K562 (cell line): ENCODE measurements around the gene SMC3. TPM values are rescaled to one million over a fixed set of nuclear protein-coding genes. Genes with fewer than 3 reads are reported as not detected.
A peak's percentile ranks its signal among the peaks of the same experiment; 100 is the strongest.

Experiments used
- ATAC-seq: fragments of 200-7000 bp; cut with Tn5 transposase; 3 replicates; pipeline ENCODE4 v1.9.1; 2020; ENCODE audit warnings: moderate library complexity
- BruUV-seq: library from RNA; stranded (reverse); fragments of 400-500 nt; replicated peaks from 2 replicates; lab custom pipeline; 2021; lab: Mats Ljungman, UMichigan
- CTCF ChIA-PET: fragments of 300-600 bp; formaldehyde crosslinking; extraction: SDS; loops from one replicate; lab custom pipeline; 2021; ENCODE audit warnings: low intra/inter-chr PET ratio; lab: Yijun Ruan, JAX
- POLR2A ChIA-PET: fragments of 300-600, 350-650 bp; sonication (Branson Sonifier 250); formaldehyde crosslinking; extraction: SDS; loops from one replicate; lab custom pipeline; 2021; ENCODE audit warnings: antibody characterized with exemption, inconsistent platforms; lab: Yijun Ruan, JAX
- DNase-seq, 4 experiments: peaks; one replicate each; pipeline versions ENCODE4 v3.0.0 to v3.0.0-alpha.2; 2011 to 2018; ENCODE audit warnings: low spot score in 3 of 4, mixed read lengths in 3 of 4; ENCODE audit errors: extremely low read depth in 1 of 4
- FAIRE-seq: peaks from 2 replicates; lab custom pipeline; 2011; peaks lifted over from hg19 to GRCh38; lab: Jason Lieb, UNC
- H2AFZ ChIP-seq: 2 replicates; pipeline ENCODE4 v1.6.0; 2011; ENCODE audit warnings: low read depth, low read length, control low read depth, inconsistent platforms
- H3K27ac ChIP-seq: fragments of 200-600 bp; 3 replicates; pipeline ENCODE4 v1.8.0; 2011; ENCODE audit warnings: low read depth, mild to moderate bottlenecking, control low read depth, inconsistent platforms, low read length, moderate library complexity, mixed read lengths; ENCODE audit errors: extremely low read depth
- H3K27me3 ChIP-seq, 2 experiments: fragments of 300-600 bp in 1 of 2; 2 replicates in 1 of 2; 3 replicates in 1 of 2; pipeline versions ENCODE4 v1.6.0 to v1.8.0; 2011; ENCODE audit warnings: inconsistent platforms in 2 of 2, low read length in 2 of 2, mild to moderate bottlenecking in 1 of 2, mixed read lengths in 1 of 2, moderate library complexity in 1 of 2; ENCODE audit not compliant: control insufficient read depth in 2 of 2, insufficient read depth in 2 of 2
- H3K36me3 ChIP-seq: fragments of 300-600 bp; 3 replicates; pipeline ENCODE4 v1.8.0; 2011; ENCODE audit warnings: mild to moderate bottlenecking, low read length, inconsistent platforms; ENCODE audit not compliant: control insufficient read depth, insufficient read depth
- H3K4me1 ChIP-seq, 2 experiments: fragments of 200-600 bp in 1 of 2; replicated peaks in 1 of 2; 2 replicates in 1 of 2; 3 replicates in 1 of 2; pipeline versions ENCODE4 v1.5.1 to v1.8.0; 2011; ENCODE audit warnings: inconsistent platforms in 2 of 2, low read length in 2 of 2, mild to moderate bottlenecking in 1 of 2, mixed read lengths in 1 of 2, moderate library complexity in 1 of 2; ENCODE audit not compliant: control insufficient read depth in 2 of 2, insufficient read depth in 2 of 2
- H3K4me2 ChIP-seq: 2 replicates; pipeline ENCODE4 v1.6.1; 2011; ENCODE audit warnings: low read length, control low read depth, inconsistent platforms, mixed read lengths; ENCODE audit not compliant: insufficient read depth
- H3K4me3 ChIP-seq: fragments of 200-600 bp; sonication (generic), shearing (Covaris generic); 2 replicates; pipeline ENCODE4 v1.5.1; 2016; ENCODE audit warnings: control low read depth, inconsistent platforms
- H3K79me2 ChIP-seq: fragments of 200-600 bp; 3 replicates; pipeline ENCODE4 v1.8.0; 2011; ENCODE audit warnings: low read length, inconsistent platforms; ENCODE audit not compliant: control insufficient read depth, insufficient read depth
- H3K9ac ChIP-seq, 2 experiments: 2 replicates each; pipeline versions ENCODE4 v1.6.0 to v1.6.1; 2011; ENCODE audit warnings: low read depth in 2 of 2, low read length in 2 of 2, control low read depth in 1 of 2, inconsistent platforms in 1 of 2, mild to moderate bottlenecking in 1 of 2, mixed read lengths in 1 of 2; ENCODE audit not compliant: insufficient read depth in 1 of 2
- H3K9me1 ChIP-seq: one replicate; pipeline ENCODE4 v1.6.0; 2011; ENCODE audit warnings: inconsistent platforms, mild to moderate bottlenecking, low read length, moderate library complexity; ENCODE audit not compliant: control insufficient read depth, insufficient read depth
- H3K9me3 ChIP-seq: replicated peaks from 2 replicates; pipeline ENCODE4 v1.5.1; 2011; ENCODE audit warnings: low read depth, low read length, inconsistent platforms; ENCODE audit not compliant: control insufficient read depth, insufficient read depth
- H4K20me1 ChIP-seq: replicated peaks from 2 replicates; pipeline ENCODE4 v1.6.1; 2011; ENCODE audit warnings: low read length, inconsistent platforms, mixed read lengths; ENCODE audit not compliant: control insufficient read depth, insufficient read depth
- ARID2 ChIP-seq: fragments of 450-650 bp; IDR thresholded peaks from 2 replicates; pipeline ENCODE4 v1.6.1; 2017; ENCODE audit warnings: antibody characterized with exemption, mild to moderate bottlenecking
- CC2D1A ChIP-seq: fragments of 450-650 bp; IDR thresholded peaks from 2 replicates; pipeline ENCODE4 v1.6.1; 2017; ENCODE audit warnings: mild to moderate bottlenecking
- JUND ChIP-seq, 2 experiments: IDR thresholded peaks; 2 replicates in 1 of 2; 3 replicates in 1 of 2; pipeline ENCODE4 v1.6.1; 2011; ENCODE audit warnings: borderline replicate concordance in 2 of 2, low read depth in 2 of 2, low read length in 2 of 2, improper control_type of control experiment in 1 of 2, missing biosample characterization in 1 of 2, missing genetic modification characterization in 1 of 2, missing genetic modification reagents in 1 of 2
- MAZ ChIP-seq, 2 experiments: fragments of 450-650 bp in 1 of 2; sonication (generic) in 1 of 2; formaldehyde crosslinking; IDR thresholded peaks in 1 of 2; conservative IDR thresholded peaks in 1 of 2; 2 replicates each; pipeline versions ENCODE4 v1.4.0 to v1.5.0; 2020; ENCODE audit warnings: mild to moderate bottlenecking in 1 of 2, missing genetic modification reagents in 1 of 2
- MTA3 ChIP-seq: fragments of 450-650 bp; formaldehyde crosslinking; IDR thresholded peaks from 2 replicates; pipeline ENCODE4 v1.6.1; 2017; ENCODE audit warnings: mild to moderate bottlenecking, borderline replicate concordance
- PTRF ChIP-seq: fragments of 450-650 bp; IDR thresholded peaks from 2 replicates; pipeline ENCODE4 v1.6.1; 2016; ENCODE audit warnings: mild to moderate bottlenecking, missing genetic modification characterization, missing compliant biosample characterization
- RCOR1 ChIP-seq, 2 experiments: IDR thresholded peaks; 2 replicates each; pipeline ENCODE4 v1.6.1; 2012; ENCODE audit warnings: low read depth in 2 of 2, low read length in 2 of 2, borderline replicate concordance in 1 of 2, improper control_type of control experiment in 1 of 2
- SREBF2 ChIP-seq: sonication (generic); formaldehyde crosslinking; IDR thresholded peaks from 2 replicates; pipeline ENCODE4 v1.4.0; 2020; ENCODE audit warnings: mild to moderate bottlenecking, missing genetic modification reagents
- ZNF133 ChIP-seq: fragments of 250-450 bp; sonication (Bioruptor Pico); IDR thresholded peaks from 2 replicates; pipeline ENCODE4 v1.4.0; 2020; ENCODE audit warnings: mild to moderate bottlenecking
- ZNF696 ChIP-seq: fragments of 250-450 bp; sonication (Bioruptor Pico); conservative IDR thresholded peaks from 2 replicates; pipeline ENCODE4 v1.4.0; 2020; ENCODE audit warnings: mild to moderate bottlenecking, moderate library complexity
- WGBS: fragments of 100-300 bp; shearing (Covaris generic); methylation state at CpG from one replicate; pipeline ENCODE4 v1.1.6; 2016; ENCODE audit warnings: low coverage, mixed read lengths; ENCODE audit not compliant: insufficient coverage; ENCODE audit errors: missing lambda C conversion rate; 5-methylcytosine and 5-hydroxymethylcytosine counted together
- in situ Hi-C: fragments of 300-500 bp; cut with MboI; formaldehyde crosslinking; loops from 4 replicates; pipeline ENCODE4 v1.15.0; 2018; ENCODE audit warnings: inconsistent platforms, mixed read lengths
- intact Hi-C: fragments of 100-400 bp; cut with micrococcal nuclease; formaldehyde crosslinking; loops from 2 replicates; pipeline ENCODE4 v1.14.2; 2022
- polyA plus RNA-seq, 8 experiments: library from polyadenylated mRNA; depleted of rRNA in 4 of 8; stranded (reverse) in 5 of 8; unstranded in 3 of 8; fragments of >200 nt; fragmentation: Nextera tagmentation in 2 of 8; fragmentation: Illumina TruSeq in 1 of 8; extraction: Ambion mirVana in 2 of 8; extraction: Trizol in 1 of 8; gene quantifications; 2 replicates each; pipeline versions ENCODE4 v1.2.1 to v1.2.3, GENCODE V29; 2011 to 2014; ENCODE audit warnings: inconsistent platforms in 1 of 8, missing spikeins in 1 of 8
- total RNA-seq, 7 experiments: library from RNA; depleted of rRNA in 6 of 7; stranded (reverse); fragments of >200 nt in 6 of 7; fragmentation: Illumina TruSeq in 2 of 7; extraction: Trizol in 2 of 7; gene quantifications; 2 replicates each; pipeline versions ENCODE4 v1.2.1 to v1.2.3, GENCODE V29; 2011 to 2021; ENCODE audit warnings: low replicate concordance in 1 of 7
- TF ChIP-seq, protein P1 (sequence below), 2 experiments: fragments of 450-650 bp in 1 of 2; sonication (generic) in 1 of 2; formaldehyde crosslinking in 1 of 2; IDR thresholded peaks in 1 of 2; conservative IDR thresholded peaks in 1 of 2; 2 replicates each; pipeline versions ENCODE4 v1.6.1 to v1.8.1; 2016 to 2023; ENCODE audit warnings: mild to moderate bottlenecking in 2 of 2, moderate library complexity in 2 of 2, inconsistent platforms in 1 of 2, missing genetic modification reagents in 1 of 2
- TF ChIP-seq, protein P2 (sequence below): fragments of 450-650 bp; formaldehyde crosslinking; IDR thresholded peaks from 2 replicates; pipeline ENCODE4 v1.4.0; 2020; ENCODE audit warnings: mild to moderate bottlenecking, moderate library complexity
- TF ChIP-seq, protein P3 (sequence below): sonication (generic); IDR thresholded peaks from 2 replicates; pipeline ENCODE4 v1.6.1; 2016
- TF ChIP-seq, protein P4 (sequence below): sonication (generic); formaldehyde crosslinking; IDR thresholded peaks from 2 replicates; pipeline ENCODE4 v1.8.0; 2022; ENCODE audit warnings: mild to moderate bottlenecking, low read depth, missing genetic modification reagents

The SMC3 gene
- total and polyA plus RNA-seq, 9 of the 15 experiments (the other 6 are each of a cell fraction or from before 2014, with no cell fraction given) = 21.3 to 62.6 (median 39.3) TPM

DNA sequence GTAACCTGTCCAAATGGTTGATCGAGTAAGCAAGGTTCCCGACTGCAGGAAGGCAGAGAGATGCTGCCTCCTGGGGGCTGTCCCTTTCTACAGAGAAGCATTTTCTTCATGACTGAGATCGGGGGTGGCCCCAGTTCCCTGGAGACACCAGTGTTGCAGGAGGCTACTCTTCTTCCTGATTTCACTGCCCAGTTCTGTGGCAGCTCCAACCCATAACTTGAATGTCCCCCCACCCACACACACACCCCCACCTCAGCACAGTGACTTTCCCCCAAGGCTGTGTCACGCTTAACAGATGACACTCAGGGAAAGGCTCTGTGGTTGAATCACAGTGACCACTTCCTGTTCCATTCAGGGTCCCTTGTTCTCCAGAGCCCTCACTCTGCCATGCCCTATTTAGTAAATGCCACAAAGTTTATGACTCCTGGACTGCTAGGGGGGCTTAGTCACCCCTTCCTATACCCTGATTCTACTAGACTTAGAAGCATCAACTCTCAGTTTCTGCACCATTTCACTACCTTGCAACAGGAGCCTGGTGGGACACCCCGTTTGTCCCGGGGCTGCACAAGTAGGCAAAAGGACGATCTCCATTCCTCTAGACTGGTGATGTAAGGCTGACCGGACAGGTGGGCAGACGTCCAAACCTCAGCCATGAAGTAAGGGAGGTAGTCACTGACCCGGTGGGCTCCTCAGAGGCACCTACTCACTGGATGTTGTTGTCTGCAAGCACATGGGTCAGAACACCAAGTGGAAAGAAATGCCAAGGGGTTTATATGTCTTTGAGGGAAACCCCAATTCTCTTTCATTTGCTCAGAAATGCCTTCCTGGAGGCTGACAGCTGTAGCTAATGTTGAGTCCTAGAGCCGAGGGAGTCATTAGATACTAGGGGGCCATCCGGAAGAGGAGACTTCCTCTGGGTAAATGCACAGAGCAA lies 31.3 kb upstream of the SMC3 start:
- Histone ChIP-seq H3K79me2 (no peaks in the 10 kb centered on the region), H3K9me3 (no peaks in the 10 kb centered on the region), H3K9ac (no peak overlapping the region), H3K27ac (no peak overlapping the region), H3K36me3 (no peaks in the 10 kb centered on the region), H4K20me1 (no peaks in the 10 kb centered on the region), H3K4me1 (peaks cover 0 to 4% of the 10 kb centered on the region in 2 experiments; a peak in 2 of 5 replicates), H3K27me3 (no peaks in the 10 kb centered on the region), H3K9me1 (no peaks in the 10 kb centered on the region), H2AFZ (peak overlapping the region; percentile 59), H3K4me2 (no peak overlapping the region), H3K4me3 (no peak overlapping the region)
- in situ Hi-C loops = loop anchor here (25.0 kb wide), 1 partner anchor 399 kb away; no protein-coding TSS in a partner anchor
- intact Hi-C loops = loop anchor here (1.0 to 5.0 kb wide), 3 partner anchors 34 to 225 kb away; no protein-coding TSS in a partner anchor
- DNase-seq = peak in 2 of 4 experiments; percentile 28 to 54
- ChIA-PET CTCF (interaction anchor here (0.8 to 1.8 kb wide), 5 partner anchors 148 to 230 kb away, joined by 3 to 13 read pairs (median 4); no protein-coding TSS in a partner anchor), POLR2A (no interaction called here)
- 7% methylated on average over 10 of the region's 12 CpGs for WGBS
- no TSS peak for BruUV-seq
- FAIRE-seq = peak; percentile 76
- peak; percentile 92 for ATAC-seq
- no peak for TF ChIP-seq ZNF696 (CRISPR knock-in tag)
- no peak for TF ChIP-seq RCOR1 (IDR thresholded peaks at IDR 0.05; ENCODE audit: borderline replicate concordance in 1 of 2, low read depth in 2 of 2, low read length in 2 of 2)
- TF ChIP-seq ZNF133 (CRISPR knock-in tag) = no peak
- TF ChIP-seq ARID2 = peak; percentile 67
- no peak for TF ChIP-seq PTRF (tag)
- TF ChIP-seq CC2D1A = 0 out of 2 replicates have a peak, but pooled peaks have one; percentile 34
- TF ChIP-seq, protein P1, sequence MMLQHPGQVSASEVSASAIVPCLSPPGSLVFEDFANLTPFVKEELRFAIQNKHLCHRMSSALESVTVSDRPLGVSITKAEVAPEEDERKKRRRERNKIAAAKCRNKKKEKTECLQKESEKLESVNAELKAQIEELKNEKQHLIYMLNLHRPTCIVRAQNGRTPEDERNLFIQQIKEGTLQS (IDR thresholded peaks at IDR 0.05) = peak; percentile 22; the same call in 1 of the 2 replicates
- TF ChIP-seq, protein P1 (CRISPR knock-in tag; conservative IDR thresholded peaks at IDR 0.05) = no peak
- TF ChIP-seq SREBF2 (CRISPR knock-in tag) = no peak
- TF ChIP-seq, protein P2, sequence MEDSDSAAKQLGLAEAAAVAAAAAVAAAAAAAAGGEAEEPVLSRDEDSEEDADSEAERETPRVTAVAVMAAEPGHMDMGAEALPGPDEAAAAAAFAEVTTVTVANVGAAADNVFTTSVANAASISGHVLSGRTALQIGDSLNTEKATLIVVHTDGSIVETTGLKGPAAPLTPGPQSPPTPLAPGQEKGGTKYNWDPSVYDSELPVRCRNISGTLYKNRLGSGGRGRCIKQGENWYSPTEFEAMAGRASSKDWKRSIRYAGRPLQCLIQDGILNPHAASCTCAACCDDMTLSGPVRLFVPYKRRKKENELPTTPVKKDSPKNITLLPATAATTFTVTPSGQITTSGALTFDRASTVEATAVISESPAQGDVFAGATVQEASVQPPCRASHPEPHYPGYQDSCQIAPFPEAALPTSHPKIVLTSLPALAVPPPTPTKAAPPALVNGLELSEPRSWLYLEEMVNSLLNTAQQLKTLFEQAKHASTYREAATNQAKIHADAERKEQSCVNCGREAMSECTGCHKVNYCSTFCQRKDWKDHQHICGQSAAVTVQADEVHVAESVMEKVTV (CRISPR knock-in tag) = peak; percentile 80
- TF ChIP-seq, protein P3, sequence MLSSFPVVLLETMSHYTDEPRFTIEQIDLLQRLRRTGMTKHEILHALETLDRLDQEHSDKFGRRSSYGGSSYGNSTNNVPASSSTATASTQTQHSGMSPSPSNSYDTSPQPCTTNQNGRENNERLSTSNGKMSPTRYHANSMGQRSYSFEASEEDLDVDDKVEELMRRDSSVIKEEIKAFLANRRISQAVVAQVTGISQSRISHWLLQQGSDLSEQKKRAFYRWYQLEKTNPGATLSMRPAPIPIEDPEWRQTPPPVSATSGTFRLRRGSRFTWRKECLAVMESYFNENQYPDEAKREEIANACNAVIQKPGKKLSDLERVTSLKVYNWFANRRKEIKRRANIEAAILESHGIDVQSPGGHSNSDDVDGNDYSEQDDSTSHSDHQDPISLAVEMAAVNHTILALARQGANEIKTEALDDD = peak; percentile 86
- TF ChIP-seq MTA3 = no peak
- peak; percentile 31; the same call in 1 of the 2 replicates for TF ChIP-seq JUND (IDR thresholded peaks at IDR 0.05; ENCODE audit: borderline replicate concordance, low read depth, low read length)
- no peak for TF ChIP-seq JUND (tag; IDR thresholded peaks at IDR 0.05; ENCODE audit: borderline replicate concordance, low read depth, low read length)
- TF ChIP-seq, protein P4, sequence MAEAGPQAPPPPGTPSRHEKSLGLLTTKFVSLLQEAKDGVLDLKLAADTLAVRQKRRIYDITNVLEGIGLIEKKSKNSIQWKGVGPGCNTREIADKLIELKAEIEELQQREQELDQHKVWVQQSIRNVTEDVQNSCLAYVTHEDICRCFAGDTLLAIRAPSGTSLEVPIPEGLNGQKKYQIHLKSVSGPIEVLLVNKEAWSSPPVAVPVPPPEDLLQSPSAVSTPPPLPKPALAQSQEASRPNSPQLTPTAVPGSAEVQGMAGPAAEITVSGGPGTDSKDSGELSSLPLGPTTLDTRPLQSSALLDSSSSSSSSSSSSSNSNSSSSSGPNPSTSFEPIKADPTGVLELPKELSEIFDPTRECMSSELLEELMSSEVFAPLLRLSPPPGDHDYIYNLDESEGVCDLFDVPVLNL (CRISPR knock-in tag) = no peak
- TF ChIP-seq MAZ (CRISPR knock-in tag; conservative IDR thresholded peaks at IDR 0.05 in 1 of 2, IDR thresholded peaks at IDR 0.05 in 1 of 2) = peak in 1 of 2 experiments; percentile 43; a peak in 2 of 4 replicates
